Panc1 (cell line): Measurements from ENCODE around the gene IGF1R. TPM values are rescaled to one million over a fixed set of nuclear protein-coding genes. Genes with fewer than 3 reads are reported as not detected.

Experiments used
- ATAC-seq: fragments of 200-7000 bp; cut with Tn5 transposase; 2 replicates; pipeline ENCODE4 v1.9.1; 2020; ENCODE audit warnings: mild to moderate bottlenecking, moderate library complexity
- BruUV-seq: library from RNA; stranded (reverse); fragments of 400-500 nt; replicated peaks from 2 replicates; lab custom pipeline; 2021; lab: Mats Ljungman, UMichigan
- CTCF ChIA-PET: fragments of 300-600 bp; sonication (Branson Sonifier 250); formaldehyde crosslinking; loops from one replicate; lab custom pipeline; 2022; ENCODE audit warnings: antibody characterized with exemption; lab: Charles Lee
- POLR2A ChIA-PET: fragments of 300-600 bp; sonication (Branson Sonifier 250); formaldehyde crosslinking; loops from one replicate; lab custom pipeline; 2022; ENCODE audit warnings: antibody characterized with exemption; lab: Charles Lee
- DNase-seq: peaks from one replicate; pipeline ENCODE4 v3.0.0-alpha.2; 2010; ENCODE audit warnings: low read depth, low spot score
- H3K27ac ChIP-seq: 2 replicates; pipeline ENCODE4 v1.5.1; 2011; ENCODE audit warnings: mild to moderate bottlenecking, low read length, inconsistent platforms
- H3K27me3 ChIP-seq: fragments of 200-500 bp; sonication (Bioruptor generic); 2 replicates; pipeline ENCODE4 v1.6.0; 2014; ENCODE audit warnings: low read length, inconsistent platforms; ENCODE audit not compliant: control insufficient read depth, insufficient read depth
- H3K36me3 ChIP-seq: fragments of 200-500 bp; sonication (Bioruptor generic); 2 replicates; pipeline ENCODE4 v1.5.1; 2014; ENCODE audit warnings: inconsistent platforms, mild to moderate bottlenecking, low read length, moderate library complexity; ENCODE audit not compliant: control insufficient read depth, insufficient read depth
- H3K4me1 ChIP-seq: 2 replicates; pipeline ENCODE4 v1.5.1; 2011; ENCODE audit warnings: inconsistent platforms, mild to moderate bottlenecking, low read length, moderate library complexity; ENCODE audit not compliant: control insufficient read depth, insufficient read depth
- H3K4me3 ChIP-seq, 2 experiments: 2 replicates each; pipeline ENCODE4 v1.5.1; 2011 to 2012; ENCODE audit warnings: low read depth in 2 of 2, low read length in 2 of 2, mild to moderate bottlenecking in 2 of 2, inconsistent platforms in 1 of 2, moderate library complexity in 1 of 2
- H3K9me3 ChIP-seq: fragments of 200-500 bp; sonication (Bioruptor generic); 2 replicates; pipeline ENCODE4 v1.5.1; 2014; ENCODE audit warnings: low read depth, mild to moderate bottlenecking, inconsistent platforms, low read length, moderate library complexity; ENCODE audit not compliant: control insufficient read depth, insufficient read depth
- CTCF ChIP-seq: fragments of 450-650 bp; IDR thresholded peaks from 2 replicates; pipeline ENCODE4 v1.5.1; 2017; ENCODE audit warnings: mild to moderate bottlenecking
- POLR2AphosphoS5 ChIP-seq: IDR thresholded peaks from 2 replicates; pipeline ENCODE4 v1.6.1; 2012; ENCODE audit warnings: mild to moderate bottlenecking, low read depth, low read length, moderate library complexity
- REST ChIP-seq, 2 experiments: IDR thresholded peaks; 2 replicates each; pipeline ENCODE4 v1.6.1; 2011 to 2012; ENCODE audit warnings: low read depth in 2 of 2, control low read depth in 1 of 2, low read length in 1 of 2, mild to moderate bottlenecking in 1 of 2, moderate library complexity in 1 of 2; ENCODE audit not compliant: insufficient read depth in 1 of 2
- SIN3A ChIP-seq: IDR thresholded peaks from 2 replicates; pipeline ENCODE4 v1.6.1; 2012; ENCODE audit warnings: low read depth, mild to moderate bottlenecking, low read length, moderate library complexity, borderline replicate concordance; ENCODE audit not compliant: insufficient read depth
- TCF7L2 ChIP-seq: IDR thresholded peaks from 2 replicates; pipeline ENCODE4 v1.6.1; 2011; ENCODE audit warnings: mild to moderate bottlenecking, low read depth, low read length, inconsistent platforms
- in situ Hi-C: cut with HindIII; loops from 2 replicates; pipeline ENCODE4 v1.10.0; 2016; ENCODE audit warnings: low sequenced_read_pairs, low pct_unique_long_range_greater_than_20kb
- intact Hi-C: fragments of 100-400 bp; cut with micrococcal nuclease; formaldehyde crosslinking; loops from one replicate; pipeline ENCODE4 v1.10.0; 2022; ENCODE audit not compliant: unreplicated experiment
- total RNA-seq: library from RNA; stranded (reverse); gene quantifications from one replicate; pipeline ENCODE4 v1.2.1, GENCODE V29; 2021; ENCODE audit not compliant: unreplicated experiment

Gene IGF1R
- total RNA-seq, 1 experiment from 2014 or later: 77.1 TPM

DNA sequence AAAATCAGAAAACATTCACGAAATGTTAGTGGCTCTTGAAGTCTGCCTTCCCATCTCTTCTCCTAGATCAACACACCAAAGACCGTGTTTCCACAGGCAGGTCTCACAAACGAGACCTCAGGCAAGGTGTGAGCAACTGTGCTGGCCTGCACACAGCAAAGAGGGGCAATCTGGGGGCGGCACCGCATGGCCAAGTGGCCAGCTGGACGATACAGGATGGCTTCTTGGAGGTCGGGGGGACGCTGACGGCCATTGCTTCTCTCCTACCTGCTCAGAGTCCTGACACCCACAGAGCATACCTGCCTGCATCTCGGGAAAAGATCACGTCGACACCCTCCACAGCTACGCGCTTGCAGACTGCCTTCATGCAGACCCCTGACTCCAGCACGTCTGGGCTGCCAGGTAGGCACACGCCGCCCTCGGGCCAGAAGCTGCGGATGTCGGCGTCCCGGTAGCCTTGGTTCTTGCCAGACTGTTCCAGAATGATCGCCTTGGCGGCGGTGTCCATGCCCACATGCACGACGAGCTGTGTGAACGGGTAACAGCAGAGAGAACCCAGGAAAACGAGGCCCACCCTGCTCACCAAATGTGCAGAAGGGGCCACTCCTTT is 320.9 kb downstream of the IGF1R start:
- intact Hi-C loops: no loop called here
- no peak for DNase-seq
- H3K4me1 ChIP-seq: no peaks in the 10 kb centered on the region
- H3K4me3 ChIP-seq: no peak overlapping the region
- H3K36me3 ChIP-seq: no peaks in the 10 kb centered on the region
- BruUV-seq: no TSS peak
- no peaks in the 10 kb centered on the region for H3K9me3 ChIP-seq
- ATAC-seq: no peak
- in situ Hi-C loops: no loop called here
- TF ChIP-seq SIN3A: no peak
- TF ChIP-seq CTCF: no peak
- no peak for TF ChIP-seq REST (IDR thresholded peaks at IDR 0.05; ENCODE audit: insufficient read depth in 1 of 2, low read depth in 2 of 2, low read length in 1 of 2)
- TF ChIP-seq TCF7L2: no peak
- TF ChIP-seq POLR2AphosphoS5: no peak
- ChIA-PET CTCF (interaction anchor here (0.7 kb wide), 1 partner anchor 213 kb away, joined by 3 read pairs; no protein-coding TSS in a partner anchor), POLR2A (no interaction called here)
- no peak overlapping the region for H3K27ac ChIP-seq
- no peaks in the 10 kb centered on the region for H3K27me3 ChIP-seq

DNA sequence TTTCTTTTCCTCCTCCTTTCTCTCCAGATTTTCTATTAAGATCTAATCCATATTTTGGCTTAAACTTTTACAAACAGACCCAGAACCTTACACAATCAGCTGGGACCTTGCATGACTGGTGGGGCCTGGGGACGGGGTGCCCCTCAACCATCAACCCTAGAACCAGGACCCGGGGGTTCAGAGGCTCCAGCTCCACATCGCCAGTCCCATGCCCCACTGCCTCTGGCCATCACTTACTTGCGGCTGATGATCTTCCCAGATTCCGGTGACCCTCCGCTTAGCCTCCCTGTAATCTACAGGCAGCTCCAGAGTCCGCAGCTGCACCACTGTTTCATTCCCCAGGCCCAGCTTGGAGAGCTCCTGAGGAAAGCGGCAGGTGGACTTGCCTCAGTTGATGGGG is 322.5 kb downstream of the IGF1R start:
- BruUV-seq: no TSS peak
- in situ Hi-C loops: no loop called here
- intact Hi-C loops: no loop called here
- ATAC-seq: no peak
- TF ChIP-seq POLR2AphosphoS5: no peak
- Histone ChIP-seq H3K4me1 (no peaks in the 10 kb centered on the region), H3K27me3 (no peaks in the 10 kb centered on the region), H3K27ac (no peak overlapping the region), H3K4me3 (no peak overlapping the region), H3K9me3 (no peaks in the 10 kb centered on the region), H3K36me3 (no peaks in the 10 kb centered on the region)
- no peak for DNase-seq
- CTCF ChIA-PET: interaction anchor here (0.6 kb wide), 1 partner anchor 371 kb away, joined by 3 read pairs; no protein-coding TSS in a partner anchor
- POLR2A ChIA-PET: interaction anchor here (0.7 kb wide), 1 partner anchor 10 kb away, joined by 3 read pairs; no protein-coding TSS in a partner anchor

DNA sequence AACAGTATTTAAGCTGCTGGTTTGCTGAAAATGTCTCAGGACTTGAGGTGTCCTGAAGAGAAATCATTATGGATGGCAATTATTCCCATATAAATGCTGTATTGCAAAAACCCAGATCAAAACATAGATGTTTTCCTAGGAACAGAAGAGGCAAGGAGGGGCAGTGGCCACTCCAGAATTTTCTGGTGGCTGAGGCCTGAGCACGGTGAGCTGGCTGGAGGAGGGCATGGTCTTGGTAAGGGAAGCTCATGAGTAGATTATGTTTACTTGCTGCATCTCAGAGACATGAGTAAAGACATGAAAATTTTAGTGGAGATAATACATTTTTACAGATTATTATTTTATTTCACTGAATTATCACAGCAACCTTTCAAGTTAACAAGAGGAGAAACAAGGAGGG is 328.2 kb downstream of the IGF1R start:
- Histone ChIP-seq H3K36me3 (no peaks in the 10 kb centered on the region), H3K27ac (no peak overlapping the region), H3K9me3 (no peaks in the 10 kb centered on the region), H3K4me3 (no peak overlapping the region), H3K4me1 (0 out of 2 replicates have a peak, but pooled peaks cover 2% of the 10 kb centered on the region), H3K27me3 (no peaks in the 10 kb centered on the region)
- CTCF ChIA-PET: no interaction called here
- BruUV-seq: no TSS peak
- POLR2A ChIA-PET: no interaction called here
- ATAC-seq (no peak), DNase-seq (no peak)
- in situ Hi-C loops (no loop called here), intact Hi-C loops (no loop called here)
- TF ChIP-seq POLR2AphosphoS5: no peak
- no peak for TF ChIP-seq REST (IDR thresholded peaks at IDR 0.05; ENCODE audit: insufficient read depth in 1 of 2, low read depth in 2 of 2, low read length in 1 of 2)
- TF ChIP-seq CTCF: no peak
- TF ChIP-seq TCF7L2: no peak
- TF ChIP-seq SIN3A: no peak
